Thyroid gland (tissue), 4 donors: Measurements from ENCODE around the gene CACNB4. TPM values are rescaled to one million over a fixed set of nuclear protein-coding genes. Genes with fewer than 3 reads are reported as not detected.
"Not testable (repeated sequence)": the region's sequence is repeated elsewhere in the genome, so short reads cannot be mapped to it uniquely, and the experiment has no call there.

Experiments used
- DNase-seq, 2 donors: peaks; one replicate each; pipeline ENCODE4 v3.0.0-alpha.2; 2019
- H3K27ac ChIP-seq, 3 donors: fragments of 200-600 bp; sonication (generic); 1 replicate in 2 of 3; 2 replicates in 1 of 3; pipeline ENCODE4 v1.5.1; 2016 to 2019; ENCODE audit warnings: mild to moderate bottlenecking in 1 of 3, moderate library complexity in 1 of 3
- H3K27me3 ChIP-seq: fragments of 200-600 bp; sonication (generic); one replicate; pipeline ENCODE4 v1.5.1; 2019
- H3K36me3 ChIP-seq, 2 donors: fragments of 200-600 bp; sonication (generic); one replicate each; pipeline ENCODE4 v1.5.1; 2016 to 2019
- H3K4me1 ChIP-seq, 2 donors: fragments of 200-600 bp; sonication (generic); one replicate each; pipeline ENCODE4 v1.5.1; 2017 to 2019
- H3K4me3 ChIP-seq, 3 donors: fragments of 200-600 bp; sonication (generic); replicated peaks in 1 of 3; 1 replicate in 2 of 3; 2 replicates in 1 of 3; pipeline ENCODE4 v1.5.1; 2016; ENCODE audit warnings: mild to moderate bottlenecking in 1 of 3
- H3K9me3 ChIP-seq: fragments of 200-600 bp; sonication (generic); one replicate; pipeline ENCODE4 v1.5.1; 2017
- POLR2A ChIP-seq, 2 donors: fragments of 450-650 bp; IDR thresholded peaks; one replicate each; pipeline ENCODE4 v1.6.1; 2017; ENCODE audit warnings: antibody characterized with exemption in 2 of 2, mild to moderate bottlenecking in 2 of 2, moderate library complexity in 1 of 2
- WGBS, 2 donors: methylation state at CpG; one replicate each; pipeline ENCODE4 v1.1.5; 2017; 5-methylcytosine and 5-hydroxymethylcytosine counted together
- intact Hi-C: fragments of 100-400 bp; cut with DNase I; formaldehyde crosslinking; loops from one replicate; pipeline ENCODE4 v1.15.1; 2023
- total RNA-seq, 4 donors: library from RNA; depleted of rRNA; stranded (reverse); fragments of >200 nt; gene quantifications; one replicate each; pipeline ENCODE4 v1.2.3, GENCODE V29; 2016
- TF ChIP-seq, protein P1 (sequence below), 6 experiments: fragments of 200-600 bp in 3 of 6; fragments of 450-650 bp in 3 of 6; sonication (generic) in 3 of 6; IDR thresholded peaks; one replicate each; pipeline ENCODE4 v1.5.1; 2016 to 2019; ENCODE audit warnings: antibody characterized with exemption in 6 of 6, mild to moderate bottlenecking in 2 of 6, inconsistent platforms in 1 of 6, moderate library complexity in 1 of 6

CACNB4 gene
- total RNA-seq, 4 donors from 2014 or later, result 3.0 to 3.6 (median 3.2) TPM

DNA sequence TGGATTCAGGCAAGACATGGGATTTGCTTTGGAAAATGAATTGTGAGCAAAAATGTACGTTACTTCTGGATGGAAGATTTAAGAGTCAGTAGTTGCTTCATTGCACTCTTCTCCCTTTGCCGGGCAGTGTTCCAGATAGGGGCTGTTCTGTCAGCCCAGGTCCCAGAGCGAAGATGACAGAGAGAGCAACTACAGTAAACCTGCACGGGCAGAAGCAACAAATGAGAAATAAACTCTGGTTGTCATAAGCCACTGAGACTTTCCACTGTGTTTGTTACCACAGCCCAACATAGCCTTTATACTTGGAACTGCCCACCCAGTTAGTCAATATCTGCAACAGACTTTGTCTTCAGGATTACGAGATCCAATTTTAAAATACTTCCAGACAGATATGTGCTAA is 83.3 kb downstream of the CACNB4 start:
- 47 to 58% methylated on average over 5 of the region's 5 CpGs for WGBS, 2 donors

DNA sequence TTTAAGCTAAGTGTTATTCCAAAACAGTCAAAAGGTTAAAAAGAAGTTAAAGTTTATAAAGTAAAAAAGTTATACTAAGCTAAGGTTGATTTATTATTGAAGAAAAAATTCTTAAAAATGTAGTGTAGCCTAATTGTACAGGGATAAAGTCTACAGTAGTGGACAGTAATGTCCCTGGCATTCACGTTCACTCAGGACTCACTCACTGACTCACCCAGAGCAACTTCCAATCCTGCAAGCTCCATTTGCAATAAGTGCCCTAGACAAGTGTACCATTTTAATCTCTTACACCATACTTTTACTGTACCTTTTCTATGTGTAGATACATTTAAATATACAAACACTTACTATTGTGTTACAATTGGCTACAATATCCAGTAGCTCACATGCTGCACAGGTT is 86.1 kb downstream of the CACNB4 start:
- intact Hi-C loops, result no loop called here
- TF ChIP-seq POLR2A (IDR thresholded peaks at IDR 0.05), result no peak
- TF ChIP-seq, protein P1, sequence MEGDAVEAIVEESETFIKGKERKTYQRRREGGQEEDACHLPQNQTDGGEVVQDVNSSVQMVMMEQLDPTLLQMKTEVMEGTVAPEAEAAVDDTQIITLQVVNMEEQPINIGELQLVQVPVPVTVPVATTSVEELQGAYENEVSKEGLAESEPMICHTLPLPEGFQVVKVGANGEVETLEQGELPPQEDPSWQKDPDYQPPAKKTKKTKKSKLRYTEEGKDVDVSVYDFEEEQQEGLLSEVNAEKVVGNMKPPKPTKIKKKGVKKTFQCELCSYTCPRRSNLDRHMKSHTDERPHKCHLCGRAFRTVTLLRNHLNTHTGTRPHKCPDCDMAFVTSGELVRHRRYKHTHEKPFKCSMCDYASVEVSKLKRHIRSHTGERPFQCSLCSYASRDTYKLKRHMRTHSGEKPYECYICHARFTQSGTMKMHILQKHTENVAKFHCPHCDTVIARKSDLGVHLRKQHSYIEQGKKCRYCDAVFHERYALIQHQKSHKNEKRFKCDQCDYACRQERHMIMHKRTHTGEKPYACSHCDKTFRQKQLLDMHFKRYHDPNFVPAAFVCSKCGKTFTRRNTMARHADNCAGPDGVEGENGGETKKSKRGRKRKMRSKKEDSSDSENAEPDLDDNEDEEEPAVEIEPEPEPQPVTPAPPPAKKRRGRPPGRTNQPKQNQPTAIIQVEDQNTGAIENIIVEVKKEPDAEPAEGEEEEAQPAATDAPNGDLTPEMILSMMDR (IDR thresholded peaks at IDR 0.05), result no peak
- Histone ChIP-seq H3K4me3 (no peak overlapping the region), H3K9me3 (no peaks in the 10 kb centered on the region), H3K27me3 (no peaks in the 10 kb centered on the region), H3K27ac (no peak overlapping the region), H3K4me1 (no peaks in the 10 kb centered on the region), H3K36me3 (no peaks in the 10 kb centered on the region)
- 80 to 89% methylated on average over 1 of the region's 1 CpG for WGBS, 2 donors
- no peak for DNase-seq

More for the DNA sequence above, 83.3 kb downstream of the CACNB4 start:
- no peaks in the 10 kb centered on the region for H3K9me3 ChIP-seq
- intact Hi-C loops, result no loop called here
- no peaks in the 10 kb centered on the region for H3K36me3 ChIP-seq
- no peaks in the 10 kb centered on the region for H3K4me1 ChIP-seq
- TF ChIP-seq, protein P1 (IDR thresholded peaks at IDR 0.05), result no peak
- no peak for TF ChIP-seq POLR2A (IDR thresholded peaks at IDR 0.05)
- peak in 1 of 2 donors; percentile 4 for DNase-seq
- no peak overlapping the region for H3K27ac ChIP-seq
- no peaks in the 10 kb centered on the region for H3K27me3 ChIP-seq
- H3K4me3 ChIP-seq, result no peak overlapping the region

DNA sequence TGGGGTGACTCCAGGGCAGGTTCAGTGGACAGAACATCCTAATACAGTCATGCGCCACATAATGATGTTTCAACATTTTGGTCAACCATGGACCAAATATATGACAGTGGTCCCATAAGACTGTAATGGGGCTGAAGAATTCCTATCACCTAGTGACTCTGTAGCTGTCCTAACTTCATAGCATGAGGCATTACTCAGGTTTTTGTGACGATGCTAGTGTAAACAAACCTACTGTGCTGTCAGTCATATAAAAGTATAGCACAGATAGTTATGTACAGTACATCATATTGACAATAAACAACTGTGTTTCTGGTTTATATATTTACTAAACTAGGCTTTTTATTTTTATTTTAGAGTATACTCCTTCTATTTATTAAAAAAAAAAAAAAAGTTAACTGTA is 87.1 kb downstream of the CACNB4 start:
- no peak for TF ChIP-seq POLR2A (IDR thresholded peaks at IDR 0.05)
- TF ChIP-seq, protein P1 (IDR thresholded peaks at IDR 0.05), result no peak
- intact Hi-C loops, result no loop called here
- 82 to 90% methylated on average over 2 of the region's 2 CpGs for WGBS, 2 donors
- no peaks in the 10 kb centered on the region for H3K36me3 ChIP-seq
- no peak overlapping the region for H3K27ac ChIP-seq
- H3K4me1 ChIP-seq, result no peaks in the 10 kb centered on the region
- no peaks in the 10 kb centered on the region for H3K27me3 ChIP-seq
- H3K9me3 ChIP-seq, result no peaks in the 10 kb centered on the region
- no peak overlapping the region for H3K4me3 ChIP-seq
- DNase-seq, result no peak

DNA sequence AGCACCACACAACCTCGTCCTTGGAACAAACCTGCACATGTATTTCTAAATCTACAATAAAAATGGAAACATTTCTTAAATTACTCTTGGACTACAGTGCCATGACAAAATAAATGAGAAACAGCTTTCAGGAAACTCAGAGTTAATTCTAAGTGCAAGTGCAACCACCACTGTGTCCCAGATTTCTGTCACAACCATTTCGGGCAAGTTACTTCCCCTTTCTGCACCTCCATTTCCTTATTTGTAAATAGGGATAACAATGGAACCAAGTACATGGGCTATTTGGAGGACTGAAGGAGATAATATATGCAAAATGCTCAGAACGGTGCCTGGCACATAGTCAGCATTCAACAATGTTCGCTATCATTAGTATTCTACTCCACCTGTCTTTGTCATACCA is 93.2 kb downstream of the CACNB4 start:
- no peaks in the 10 kb centered on the region for H3K9me3 ChIP-seq
- no peaks in the 10 kb centered on the region for H3K36me3 ChIP-seq
- H3K4me3 ChIP-seq, result no peak overlapping the region
- no peaks in the 10 kb centered on the region for H3K4me1 ChIP-seq
- no peaks in the 10 kb centered on the region for H3K27me3 ChIP-seq
- no peak overlapping the region for H3K27ac ChIP-seq
- WGBS, 2 donors, result 73 to 85% methylated on average over 4 of the region's 4 CpGs
- intact Hi-C loops, result no loop called here
- no peak for DNase-seq
- TF ChIP-seq, protein P1 (IDR thresholded peaks at IDR 0.05), result no peak
- TF ChIP-seq POLR2A (IDR thresholded peaks at IDR 0.05), result no peak

DNA sequence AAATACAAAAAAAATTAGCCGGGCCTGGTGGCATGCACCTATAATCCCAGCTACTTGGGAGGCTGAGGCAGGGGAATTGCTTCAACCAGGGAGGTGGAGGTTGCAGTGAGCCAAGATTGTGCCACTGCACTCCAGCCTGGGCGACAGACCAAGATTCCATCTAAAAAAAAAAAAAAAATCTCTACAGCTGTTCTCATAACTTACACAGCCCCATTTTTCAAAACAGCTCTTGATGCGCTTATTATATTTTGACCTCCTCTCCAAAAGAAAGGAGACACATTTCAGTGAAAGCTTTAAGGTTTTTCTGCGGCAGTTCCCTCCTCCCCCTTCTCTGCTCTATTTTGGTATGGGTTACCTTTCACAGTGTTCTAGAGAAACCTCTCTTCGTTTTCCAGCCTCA is 95.6 kb downstream of the CACNB4 start:
- intact Hi-C loops, H3K4me3 ChIP-seq, DNase-seq, H3K27ac ChIP-seq, H3K9me3 ChIP-seq, H3K36me3 ChIP-seq, H3K27me3 ChIP-seq, H3K4me1 ChIP-seq: not testable (repeated sequence)
- 82 to 83% methylated on average over 5 of the region's 5 CpGs for WGBS, 2 donors

DNA sequence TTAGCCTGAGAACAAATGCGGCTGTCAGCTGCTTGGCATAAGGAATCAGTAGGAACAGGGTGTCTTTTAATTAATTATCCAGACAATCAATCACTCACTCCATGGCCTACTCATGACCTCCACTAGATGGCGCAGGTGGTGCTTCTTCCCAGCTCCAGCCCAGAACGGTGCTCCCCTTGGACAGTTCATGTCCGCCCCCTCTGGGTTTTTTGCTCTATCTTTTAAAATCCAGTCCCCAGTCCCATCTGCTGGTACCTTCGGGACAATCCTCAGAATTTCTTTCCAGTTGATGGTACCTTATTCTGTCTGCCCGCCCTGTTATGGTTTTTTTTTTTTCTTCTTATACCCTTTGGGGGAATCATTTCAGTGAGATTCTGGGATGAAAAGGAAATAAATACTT is 99.8 kb downstream of the CACNB4 start:
- Histone ChIP-seq H3K4me1 (peaks cover 0 to 10% of the 10 kb centered on the region in 2 donors), H3K27ac (no peak overlapping the region), H3K27me3 (no peaks in the 10 kb centered on the region), H3K4me3 (no peak overlapping the region), H3K36me3 (no peaks in the 10 kb centered on the region), H3K9me3 (no peaks in the 10 kb centered on the region)
- peak; percentile 39 to 51 for DNase-seq
- intact Hi-C loops, result no loop called here
- WGBS, 2 donors, result 37 to 42% methylated on average over 6 of the region's 6 CpGs
- TF ChIP-seq, protein P1 (IDR thresholded peaks at IDR 0.05), result peak; percentile 22 to 84 (median 56)
- TF ChIP-seq POLR2A (IDR thresholded peaks at IDR 0.05), result no peak
